OCI-LY7 (cell line): Measurements from ENCODE around the gene LY6G5C. TPM values are rescaled to one million over a fixed set of nuclear protein-coding genes. Genes with fewer than 3 reads are reported as not detected.

Experiments
- BruUV-seq: library from RNA; stranded (reverse); fragments of 400-500 nt; replicated peaks from 2 replicates; lab custom pipeline; 2021; lab: Mats Ljungman, UMichigan
- CTCF ChIA-PET: fragments of 300-600 bp; sonication (Branson Sonifier 250); formaldehyde crosslinking; loops from one replicate; lab custom pipeline; 2022; ENCODE audit warnings: antibody characterized with exemption; ENCODE audit not compliant: unreplicated experiment; lab: Charles Lee
- POLR2A ChIA-PET: fragments of 300-600 bp; sonication (Branson Sonifier 250); formaldehyde crosslinking; loops from one replicate; lab custom pipeline; 2022; ENCODE audit warnings: antibody characterized with exemption; lab: Charles Lee
- DNase-seq: peaks from one replicate; pipeline ENCODE4 v3.0.0-alpha.2; 2015; ENCODE audit warnings: low spot score
- H2AFZ ChIP-seq: fragments of 200-600 bp; sonication (generic), shearing (Covaris generic); 2 replicates; pipeline ENCODE4 v1.6.1; 2014; ENCODE audit warnings: mild to moderate bottlenecking, antibody characterized with exemption, low read length, moderate library complexity
- H3K27ac ChIP-seq: fragments of 200-600 bp; sonication (generic); 2 replicates; pipeline ENCODE4 v1.5.1; 2014; ENCODE audit warnings: mixed run types, low read depth, mild to moderate bottlenecking, moderate library complexity, low read length, inconsistent platforms; ENCODE audit not compliant: poor library complexity, severe bottlenecking
- H3K36me3 ChIP-seq: fragments of 200-600 bp; sonication (generic); 2 replicates; pipeline ENCODE4 v1.6.1; 2014; ENCODE audit warnings: mild to moderate bottlenecking, antibody characterized with exemption, low read length, moderate library complexity, mixed read lengths; ENCODE audit not compliant: insufficient read depth
- H3K4me1 ChIP-seq: fragments of 200-600 bp; sonication (generic); 2 replicates; pipeline ENCODE4 v1.5.1; 2014; ENCODE audit warnings: mild to moderate bottlenecking, low read length; ENCODE audit not compliant: insufficient read depth, poor library complexity, severe bottlenecking
- H3K4me2 ChIP-seq: fragments of 200-600 bp; sonication (generic); 2 replicates; pipeline ENCODE4 v1.6.1; 2014; ENCODE audit warnings: mild to moderate bottlenecking, low read length
- H3K4me3 ChIP-seq: fragments of 200-600 bp; sonication (generic); 2 replicates; pipeline ENCODE4 v1.5.1; 2014; ENCODE audit warnings: mild to moderate bottlenecking, low read depth, low read length; ENCODE audit not compliant: poor library complexity, severe bottlenecking
- H3K79me2 ChIP-seq: fragments of 200-600 bp; sonication (generic); 2 replicates; pipeline ENCODE4 v1.6.1; 2016; ENCODE audit warnings: low read depth, mild to moderate bottlenecking, low read length, moderate library complexity, mixed read lengths; ENCODE audit not compliant: insufficient read depth
- H3K9me2 ChIP-seq: fragments of 200-600 bp; sonication (generic); 2 replicates; pipeline ENCODE4 v1.6.1; 2016; ENCODE audit warnings: mild to moderate bottlenecking, low read length, mixed read lengths; ENCODE audit not compliant: insufficient read depth
- H3K9me3 ChIP-seq: fragments of 200-600 bp; sonication (generic); 2 replicates; pipeline ENCODE4 v1.6.1; 2014; ENCODE audit warnings: mild to moderate bottlenecking, mixed run types, low read length, mixed read lengths
- H4K20me1 ChIP-seq: fragments of 200-600 bp; sonication (generic); 2 replicates; pipeline ENCODE4 v1.6.1; 2014; ENCODE audit warnings: mild to moderate bottlenecking, antibody characterized with exemption, low read length, moderate library complexity, mixed read lengths; ENCODE audit not compliant: insufficient read depth
- CTCF ChIP-seq: fragments of 200-600 bp; sonication (generic); conservative IDR thresholded peaks from 2 replicates; pipeline ENCODE4 v1.5.1; 2014; ENCODE audit warnings: mild to moderate bottlenecking, antibody characterized with exemption, low read length, moderate library complexity, mixed read lengths
- EZH2phosphoT487 ChIP-seq: fragments of 200-600 bp; sonication (generic); IDR thresholded peaks from 2 replicates; pipeline ENCODE4 v1.6.1; 2018; ENCODE audit warnings: low read depth, borderline replicate concordance, mild to moderate bottlenecking, mixed run types, antibody characterized with exemption, low read length, moderate library complexity, mixed read lengths
- intact Hi-C: fragments of 100-400 bp; cut with micrococcal nuclease; formaldehyde crosslinking; loops from one replicate; pipeline ENCODE4 v1.10.0; 2022; ENCODE audit not compliant: unreplicated experiment
- total RNA-seq, 2 experiments: library from RNA; depleted of rRNA in 1 of 2; stranded (reverse); fragments of >200 nt in 1 of 2; shearing (Covaris generic) in 1 of 2; gene quantifications; 2 replicates each; pipeline ENCODE4 v1.2.3, GENCODE V29; 2014 to 2022

Gene LY6G5C
- total RNA-seq, 2 experiments from 2014 or later: 1.8 to 3.5 TPM

GRCh38 chr6:31727717-31728671 lies 47.1 kb upstream of the LY6G5C start:
- intact Hi-C loops: loop anchor here (2.0 kb wide), 2 partner anchors 25 to 47 kb away; partner anchors contain the start of genes ABHD16A and LY6G5C
- CTCF ChIA-PET: interaction anchor here (1.0 kb wide), 1 partner anchor 104 kb away, joined by 3 read pairs; no protein-coding TSS in a partner anchor
- Histone ChIP-seq H3K9me3 (no peaks in the 10 kb centered on the region), H2AFZ (no peak overlapping the region), H3K4me1 (peaks cover 41% of the 10 kb centered on the region), H3K9me2 (no peaks in the 10 kb centered on the region), H3K36me3 (peaks cover 52% of the 10 kb centered on the region), H3K79me2 (no peaks in the 10 kb centered on the region), H3K4me3 (peak overlapping the region; percentile 7), H4K20me1 (no peaks in the 10 kb centered on the region), H3K27ac (peak overlapping the region; percentile 60), H3K4me2 (peak overlapping the region; percentile 64)
- POLR2A ChIA-PET: interaction anchor here (0.5 to 1.5 kb wide), 8 partner anchors 8 to 178 kb away, joined by 3 to 13 read pairs (median 4); partner anchors contain the start of genes ABHD16A, CLIC1 and HSPA1B
- no peak for TF ChIP-seq EZH2phosphoT487
- no peak for TF ChIP-seq CTCF
- BruUV-seq: no TSS peak
- peak; percentile 90 for DNase-seq

- H3K36me3 ChIP-seq: peaks cover 44% of the 10 kb centered on the region
- H3K4me1 ChIP-seq: peaks cover 41% of the 10 kb centered on the region
- BruUV-seq: no TSS peak
- ChIA-PET CTCF (interaction anchor here (1.0 kb wide), 1 partner anchor 105 kb away, joined by 3 read pairs; no protein-coding TSS in a partner anchor), POLR2A (interaction anchor here (0.5 to 1.5 kb wide), 8 partner anchors 9 to 177 kb away, joined by 3 to 13 read pairs (median 4); partner anchors contain the start of genes ABHD16A, CLIC1 and HSPA1B)
- H4K20me1 ChIP-seq: no peaks in the 10 kb centered on the region
- no peaks in the 10 kb centered on the region for H3K9me3 ChIP-seq
- no peaks in the 10 kb centered on the region for H3K9me2 ChIP-seq
- peak overlapping the region; percentile 60 for H3K27ac ChIP-seq
- H3K4me2 ChIP-seq: peak overlapping the region; percentile 51
- H3K4me3 ChIP-seq: no peak overlapping the region
- DNase-seq: no peak
- TF ChIP-seq CTCF: no peak
- no peaks in the 10 kb centered on the region for H3K79me2 ChIP-seq
- no peak overlapping the region for H2AFZ ChIP-seq
- intact Hi-C loops: loop anchor here (2.0 kb wide), 2 partner anchors 24 to 46 kb away; partner anchors contain the start of genes ABHD16A and LY6G5C
Measured at GRCh38 chr6:31727034-31727716, 46.3 kb upstream of the LY6G5C start.
